ENCODE results near the gene NAPSA. TPM values are rescaled to one million over a fixed set of nuclear protein-coding genes. Genes with fewer than 3 reads are reported as not detected.

NAPSA gene
- total RNA-seq, 4 donors from 2014 or later, result 1.6 to 5.0 (median 3.1) TPM

- Histone ChIP-seq H3K27me3 (no peaks in the 10 kb centered on the region), H3K4me3 (no peak overlapping the region), H3K36me3 (no peaks in the 10 kb centered on the region), H3K9me3 (no peaks in the 10 kb centered on the region), H3K27ac (no peak overlapping the region), H3K4me1 (peaks cover 0 to 11% (median 9%) of the 10 kb centered on the region in 4 donors)
- DNase-seq, result no peak
- WGBS, 2 donors (ENCODE audit: low coverage in 1 of 2), result 80 to 86% methylated on average over 3 to 7 of the region's 7 CpGs
- TF ChIP-seq POLR2AphosphoS5 (IDR thresholded peaks at IDR 0.05), result no peak
- TF ChIP-seq POLR2A (IDR thresholded peaks at IDR 0.05), result no peak
- TF ChIP-seq EP300 (IDR thresholded peaks at IDR 0.05; ENCODE audit: low read depth), result no peak
- no peak for TF ChIP-seq CTCF (IDR thresholded peaks at IDR 0.05)
- in situ Hi-C loops (cut with MboI; ENCODE audit: low pct_ligation_motif_present in 1 of 4, low pct_unique_long_range_greater_than_20kb in 1 of 4, low sequenced_read_pairs in 3 of 4) (loop anchor here in 3 of 4 donors (10.0 to 25.0 kb wide), 3 partner anchors 63 to 103 kb away; no protein-coding TSS in a partner anchor), intact Hi-C loops (cut with DNase I; ENCODE audit: low total_unique reads) (no loop called here)
Measured at GRCh38 chr19:50361290-50362029, 4.0 kb downstream of the NAPSA start.

- Histone ChIP-seq H3K9me3 (no peaks in the 10 kb centered on the region), H3K27ac (no peak overlapping the region), H3K36me3 (no peaks in the 10 kb centered on the region), H3K4me3 (no peak overlapping the region), H3K27me3 (no peaks in the 10 kb centered on the region), H3K4me1 (peaks cover 0 to 11% (median 9%) of the 10 kb centered on the region in 4 donors)
- no peak for DNase-seq
- no peak for TF ChIP-seq EP300 (IDR thresholded peaks at IDR 0.05; ENCODE audit: low read depth)
- intact Hi-C loops (cut with DNase I; ENCODE audit: low total_unique reads) (no loop called here), in situ Hi-C loops (cut with MboI; ENCODE audit: low pct_ligation_motif_present in 1 of 4, low pct_unique_long_range_greater_than_20kb in 1 of 4, low sequenced_read_pairs in 3 of 4) (loop anchor here (10.0 to 25.0 kb wide), 2 partner anchors 103 to 425 kb away; no protein-coding TSS in a partner anchor)
- WGBS, 2 donors (ENCODE audit: low coverage in 1 of 2), result 91 to 100% methylated on average over 1 to 11 of the region's 11 CpGs
Measured at GRCh38 chr19:50359328-50359818, 6.1 kb downstream of the NAPSA start.

- TF ChIP-seq CTCF (IDR thresholded peaks at IDR 0.05) (no peak), POLR2A (IDR thresholded peaks at IDR 0.05) (peak; percentile 45), POLR2AphosphoS5 (IDR thresholded peaks at IDR 0.05) (peak; percentile 14 to 75 (median 67))
- in situ Hi-C loops (cut with MboI; ENCODE audit: low pct_ligation_motif_present in 1 of 4, low pct_unique_long_range_greater_than_20kb in 1 of 4, low sequenced_read_pairs in 3 of 4) (loop anchor here (10.0 to 25.0 kb wide), 2 partner anchors 104 to 426 kb away; no protein-coding TSS in a partner anchor), intact Hi-C loops (cut with DNase I; ENCODE audit: low total_unique reads) (no loop called here)
- H3K27ac ChIP-seq, result peak overlapping the region; percentile 79 to 84 (median 81)
- peaks cover 0 to 11% (median 9%) of the 10 kb centered on the region in 4 donors for H3K4me1 ChIP-seq
- no peaks in the 10 kb centered on the region for H3K9me3 ChIP-seq
- DNase-seq, result peak; percentile 64
- H3K27me3 ChIP-seq, result no peaks in the 10 kb centered on the region
- H3K4me3 ChIP-seq, result peak overlapping the region; percentile 9 to 52 (median 24)
- H3K36me3 ChIP-seq, result no peaks in the 10 kb centered on the region
- WGBS, 2 donors (ENCODE audit: low coverage in 1 of 2), result 40 to 62% methylated on average over 2 to 54 of the region's 54 CpGs
Measured at GRCh38 chr19:50358483-50359327, 6.7 kb downstream of the NAPSA start.

GRCh38 chr19:50357178-50358100, 8.0 kb downstream of the NAPSA start:
- TF ChIP-seq EP300 (IDR thresholded peaks at IDR 0.05; ENCODE audit: low read depth) (no peak), POLR2A (IDR thresholded peaks at IDR 0.05) (peak; percentile 14), CTCF (IDR thresholded peaks at IDR 0.05) (peak; percentile 88 to 93 (median 92)), POLR2AphosphoS5 (IDR thresholded peaks at IDR 0.05) (peak in 1 of 3 donors; percentile 44)
- Histone ChIP-seq H3K36me3 (no peaks in the 10 kb centered on the region), H3K27ac (peak overlapping the region; percentile 79 to 84 (median 81)), H3K4me3 (peak overlapping the region in 3 of 4 donors; percentile 13 to 52 (median 34)), H3K9me3 (no peaks in the 10 kb centered on the region), H3K4me1 (peaks cover 0 to 11% (median 9%) of the 10 kb centered on the region in 4 donors), H3K27me3 (no peaks in the 10 kb centered on the region)
- WGBS, 2 donors (ENCODE audit: low coverage in 1 of 2), result 19% methylated on average over 54 of the region's 54 CpGs; no CpG with 5 or more reads in 1 of the 2 donors
- DNase-seq, result peak; percentile 79
- in situ Hi-C loops (cut with MboI; ENCODE audit: low pct_ligation_motif_present in 1 of 4, low pct_unique_long_range_greater_than_20kb in 1 of 4, low sequenced_read_pairs in 3 of 4), result loop anchor here (10.0 to 25.0 kb wide), 2 partner anchors 105 to 427 kb away; no protein-coding TSS in a partner anchor
- intact Hi-C loops (cut with DNase I; ENCODE audit: low total_unique reads), result no loop called here

All from transverse colon (tissue), 4 donors.